HFFc6 (cell line): ENCODE results near the gene ZNF426. TPM values are rescaled to one million over a fixed set of nuclear protein-coding genes. Genes with fewer than 3 reads are reported as not detected.

ENCODE experiments used
- DNase-seq: peaks from one replicate; pipeline ENCODE4 v3.0.0-alpha.2; 2018
- H3K27ac Mint-ChIP-seq: 2 replicates; pipeline ENCODE4 v1.8.0; 2020; ENCODE audit warnings: mild to moderate bottlenecking, mixed read lengths
- H3K27me3 Mint-ChIP-seq: 2 replicates; pipeline ENCODE4 v1.8.0; 2021; ENCODE audit warnings: mild to moderate bottlenecking, moderate library complexity, mixed read lengths; ENCODE audit not compliant: insufficient read depth
- H3K36me3 Mint-ChIP-seq: 2 replicates; pipeline ENCODE4 v1.8.0; 2021; ENCODE audit warnings: low read depth, mixed read lengths
- H3K4me1 Mint-ChIP-seq: 2 replicates; pipeline ENCODE4 v1.8.0; 2020; ENCODE audit warnings: low read depth, mixed read lengths
- H3K4me3 Mint-ChIP-seq: 2 replicates; pipeline ENCODE4 v1.8.0; 2020; ENCODE audit warnings: mild to moderate bottlenecking, moderate library complexity, mixed read lengths
- H3K9me3 Mint-ChIP-seq: 2 replicates; pipeline ENCODE4 v1.8.0; 2020; ENCODE audit warnings: mild to moderate bottlenecking, mixed read lengths
- total RNA-seq, 6 experiments: library from RNA; stranded (reverse); fragmentation: NEBNext Ultra II Directional; extraction: Animal tissue kit (Norgen Biotek cat#: 25700); gene quantifications; 2 replicates in 1 of 6; 3 replicates in 5 of 6; pipeline ENCODE4 v1.2.3, GENCODE V29; 2021
- TF ChIP-seq, protein P1 (sequence below): fragments of 200-600 bp; sonication (generic); IDR thresholded peaks from 2 replicates; pipeline ENCODE4 v1.5.0; 2021; ENCODE audit warnings: antibody characterized with exemption, mild to moderate bottlenecking

ZNF426 gene
- total RNA-seq, 6 experiments from 2014 or later = 12.7 to 15.7 (median 15.0) TPM

- Mint-ChIP-seq H3K27ac (no peak overlapping the region), H3K4me1 (no peaks in the 10 kb centered on the region), H3K27me3 (no peaks in the 10 kb centered on the region; the same call in 1 of the 2 replicates), H3K4me3 (no peak overlapping the region), H3K36me3 (0 out of 2 replicates have a peak, but pooled peaks cover 4% of the 10 kb centered on the region), H3K9me3 (peaks cover 61% of the 10 kb centered on the region)
- DNase-seq = no peak
- TF ChIP-seq, protein P1, sequence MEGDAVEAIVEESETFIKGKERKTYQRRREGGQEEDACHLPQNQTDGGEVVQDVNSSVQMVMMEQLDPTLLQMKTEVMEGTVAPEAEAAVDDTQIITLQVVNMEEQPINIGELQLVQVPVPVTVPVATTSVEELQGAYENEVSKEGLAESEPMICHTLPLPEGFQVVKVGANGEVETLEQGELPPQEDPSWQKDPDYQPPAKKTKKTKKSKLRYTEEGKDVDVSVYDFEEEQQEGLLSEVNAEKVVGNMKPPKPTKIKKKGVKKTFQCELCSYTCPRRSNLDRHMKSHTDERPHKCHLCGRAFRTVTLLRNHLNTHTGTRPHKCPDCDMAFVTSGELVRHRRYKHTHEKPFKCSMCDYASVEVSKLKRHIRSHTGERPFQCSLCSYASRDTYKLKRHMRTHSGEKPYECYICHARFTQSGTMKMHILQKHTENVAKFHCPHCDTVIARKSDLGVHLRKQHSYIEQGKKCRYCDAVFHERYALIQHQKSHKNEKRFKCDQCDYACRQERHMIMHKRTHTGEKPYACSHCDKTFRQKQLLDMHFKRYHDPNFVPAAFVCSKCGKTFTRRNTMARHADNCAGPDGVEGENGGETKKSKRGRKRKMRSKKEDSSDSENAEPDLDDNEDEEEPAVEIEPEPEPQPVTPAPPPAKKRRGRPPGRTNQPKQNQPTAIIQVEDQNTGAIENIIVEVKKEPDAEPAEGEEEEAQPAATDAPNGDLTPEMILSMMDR = no peak
Observed at GRCh38 chr19:9474975-9475374, 63.5 kb downstream of the ZNF426 start.

Other genes with a start within 250 kb of the ZNF426 start
- 1 to 10 TPM; 5.5 to 7.1 (median 6.6) TPM for gene ZNF699, start 228.8 kb downstream of the ZNF426 start, total RNA-seq
- gene ZNF559, start 214.5 kb downstream of the ZNF426 start, total RNA-seq = 10 to 100 TPM in 5 of 6 experiments, 1 to 10 TPM in 1; 9.2 to 13.8 (median 11.5) TPM
- gene ZNF177, start 175.6 kb downstream of the ZNF426 start, total RNA-seq = 1 to 10 TPM in 2 of 6 experiments, under 1 TPM in 4; 0.66 to 1.3 (median 0.91) TPM
- gene ZNF266, start 103.1 kb downstream of the ZNF426 start, total RNA-seq = 1 to 10 TPM; 6.3 to 7.8 (median 7.0) TPM
- under 1 TPM in 5 of 6 experiments, not detected in 1; 0.07 to 0.28 (median 0.14) TPM for gene ZNF560, start 40.0 kb downstream of the ZNF426 start, total RNA-seq
- 10 to 100 TPM; 20.9 to 30.9 (median 23.9) TPM for gene ZNF121, start 45.9 kb upstream of the ZNF426 start, total RNA-seq
- 10 to 100 TPM; 25.0 to 31.6 (median 26.3) TPM for gene ZNF561, start 82.6 kb upstream of the ZNF426 start, total RNA-seq
- gene ZNF562, start 136.5 kb upstream of the ZNF426 start, total RNA-seq = 10 to 100 TPM; 15.3 to 21.9 (median 18.7) TPM
- 1 to 10 TPM; 3.9 to 6.2 (median 4.9) TPM for gene ZNF846, start 230.1 kb upstream of the ZNF426 start, total RNA-seq